Endothelial cell of umbilical vein (primary cell): ENCODE measurements around the gene SORCS3. TPM values are rescaled to one million over a fixed set of nuclear protein-coding genes. Genes with fewer than 3 reads are reported as not detected.

Experiments
- BruUV-seq: library from RNA; stranded (reverse); fragments of 400-500 nt; replicated peaks from 2 replicates; lab custom pipeline; 2021; lab: Mats Ljungman, UMichigan
- CTCF ChIA-PET: fragments of 300-600, 350-600 bp; sonication (Branson Sonifier 250); formaldehyde crosslinking; loops from one replicate; lab custom pipeline; 2021; ENCODE audit warnings: antibody characterized with exemption, inconsistent platforms; lab: Charles Lee
- POLR2A ChIA-PET: fragments of 300-600, 350-600 bp; sonication (Branson Sonifier 250); formaldehyde crosslinking; loops from one replicate; lab custom pipeline; 2021; ENCODE audit warnings: antibody characterized with exemption, inconsistent platforms; lab: Charles Lee
- DNase-seq: peaks from one replicate; pipeline ENCODE4 v3.0.0-alpha.2; 2011; ENCODE audit warnings: low read depth, low spot score
- FAIRE-seq: peaks from 2 replicates; lab custom pipeline; 2011; peaks lifted over from hg19 to GRCh38; lab: Jason Lieb, UNC
- H2AFZ ChIP-seq: 2 replicates; pipeline ENCODE4 v1.6.0; 2012; ENCODE audit warnings: low read depth, low read length, control low read depth, inconsistent platforms
- H3K27ac ChIP-seq: 2 replicates; pipeline ENCODE4 v1.5.1; 2011; ENCODE audit warnings: low read depth, mild to moderate bottlenecking, control low read depth, low read length, moderate library complexity; ENCODE audit not compliant: insufficient read depth
- H3K27me3 ChIP-seq, 2 experiments: 2 replicates each; pipeline versions ENCODE4 v1.6.0 to v1.6.1; 2011; ENCODE audit warnings: low read length in 2 of 2, mixed read lengths in 1 of 2; ENCODE audit not compliant: control insufficient read depth in 2 of 2, insufficient read depth in 2 of 2
- H3K36me3 ChIP-seq, 2 experiments: 2 replicates in 1 of 2; 3 replicates in 1 of 2; pipeline ENCODE4 v1.5.1; 2011; ENCODE audit warnings: low read length in 2 of 2, mild to moderate bottlenecking in 1 of 2, moderate library complexity in 1 of 2; ENCODE audit not compliant: control insufficient read depth in 2 of 2, insufficient read depth in 2 of 2; ENCODE audit errors: extremely low read depth in 1 of 2
- H3K4me1 ChIP-seq: 3 replicates; pipeline ENCODE4 v1.5.1; 2011; ENCODE audit warnings: mild to moderate bottlenecking, low read length; ENCODE audit not compliant: control insufficient read depth, insufficient read depth; ENCODE audit errors: extremely low read depth
- H3K4me2 ChIP-seq: 2 replicates; pipeline ENCODE4 v1.6.1; 2011; ENCODE audit warnings: low read length, control low read depth, mixed read lengths; ENCODE audit not compliant: insufficient read depth
- H3K4me3 ChIP-seq, 3 experiments: fragments of 200-600 bp in 1 of 3; sonication (generic), shearing (Covaris generic) in 1 of 3; replicated peaks in 1 of 3; 2 replicates each; pipeline ENCODE4 v1.5.1; 2011 to 2016; ENCODE audit warnings: control low read depth in 3 of 3, low read length in 3 of 3, mild to moderate bottlenecking in 2 of 3, inconsistent platforms in 1 of 3, low read depth in 1 of 3, moderate library complexity in 1 of 3; ENCODE audit not compliant: insufficient read depth in 1 of 3
- H3K79me2 ChIP-seq: 2 replicates; pipeline ENCODE4 v1.6.0; 2012; ENCODE audit warnings: low read length, inconsistent platforms; ENCODE audit not compliant: control insufficient read depth, insufficient read depth
- H3K9ac ChIP-seq: replicated peaks from 2 replicates; pipeline ENCODE3; 2011; ENCODE audit warnings: low read length, control low read depth; ENCODE audit not compliant: insufficient read depth; ENCODE audit errors: extremely low read depth
- H3K9me1 ChIP-seq: replicated peaks from 3 replicates; pipeline ENCODE4 v1.6.0; 2011; ENCODE audit warnings: mild to moderate bottlenecking, low read length; ENCODE audit not compliant: control insufficient read depth, insufficient read depth; ENCODE audit errors: extremely low read depth
- H3K9me3 ChIP-seq: replicated peaks from 2 replicates; pipeline ENCODE4 v1.5.1; 2012; ENCODE audit warnings: low read length, inconsistent platforms; ENCODE audit not compliant: control insufficient read depth, insufficient read depth
- H4K20me1 ChIP-seq: replicated peaks from 2 replicates; pipeline ENCODE3; 2011; ENCODE audit warnings: mild to moderate bottlenecking, low read length; ENCODE audit not compliant: control insufficient read depth, insufficient read depth; ENCODE audit errors: extremely low read depth
- EZH2 ChIP-seq: IDR thresholded peaks from 2 replicates; pipeline ENCODE4 v1.6.1; 2012; ENCODE audit warnings: borderline replicate concordance, low read depth, mild to moderate bottlenecking, moderate library complexity, low read length, inconsistent platforms; ENCODE audit not compliant: severe bottlenecking
- FOS ChIP-seq: IDR thresholded peaks from 2 replicates; pipeline ENCODE4 v1.6.1; 2011; ENCODE audit warnings: mild to moderate bottlenecking, low read length, moderate library complexity, borderline replicate concordance; ENCODE audit not compliant: insufficient read depth
- GATA2 ChIP-seq: IDR thresholded peaks from 2 replicates; pipeline ENCODE4 v1.7.0; 2011; ENCODE audit warnings: low read depth, mild to moderate bottlenecking, moderate library complexity, mixed read lengths, low read length; ENCODE audit not compliant: insufficient read length, insufficient read depth
- JUN ChIP-seq: IDR thresholded peaks from 2 replicates; pipeline ENCODE4 v1.6.1; 2011; ENCODE audit warnings: borderline replicate concordance, low read depth; ENCODE audit not compliant: insufficient read length, insufficient read depth
- MYC ChIP-seq: IDR thresholded peaks from one replicate; pipeline ENCODE4 v1.6.1; 2011; ENCODE audit warnings: mild to moderate bottlenecking, low read depth, low read length
- POLR2A ChIP-seq: IDR thresholded peaks from 2 replicates; pipeline ENCODE4 v1.6.1; 2012; ENCODE audit warnings: low read depth, mild to moderate bottlenecking, control low read depth, low read length
- POLR2AphosphoS5 ChIP-seq: IDR thresholded peaks from 2 replicates; pipeline ENCODE4 v1.6.1; 2012; ENCODE audit warnings: low read depth, mild to moderate bottlenecking, control low read depth, low read length, moderate library complexity; ENCODE audit not compliant: insufficient read depth
- dilution Hi-C: fragments of 300-500 bp; cut with MboI; formaldehyde crosslinking; loops from one replicate; pipeline ENCODE4 v1.15.0; 2019; ENCODE audit warnings: low sequenced_read_pairs; ENCODE audit not compliant: extremely low pct_ligation_motif_present
- intact Hi-C: fragments of 100-400 bp; cut with micrococcal nuclease; formaldehyde crosslinking; loops from one replicate; pipeline ENCODE4 v1.10.0; 2022
- polyA plus RNA-seq, 4 experiments: library from polyadenylated mRNA; depleted of rRNA in 3 of 4; stranded (reverse) in 3 of 4; unstranded in 1 of 4; fragments of >200 nt; gene quantifications; 2 replicates each; pipeline versions ENCODE4 v1.2.1 to v1.2.3, GENCODE V29; 2011 to 2012; ENCODE audit warnings: missing spikeins in 1 of 4
- total RNA-seq: library from RNA; stranded (reverse); gene quantifications from 2 replicates; pipeline ENCODE4 v1.2.3, GENCODE V29; 2021
- TF ChIP-seq, protein P1 (sequence below), 2 donors: IDR thresholded peaks; 1 replicate in 1 of 2; 2 replicates in 1 of 2; pipeline ENCODE4 v1.5.1; 2011; ENCODE audit warnings: low read length in 2 of 2, mild to moderate bottlenecking in 2 of 2, moderate library complexity in 2 of 2, control low read depth in 1 of 2, inconsistent platforms in 1 of 2, low read depth in 1 of 2; ENCODE audit not compliant: insufficient read depth in 1 of 2; ENCODE audit errors: extremely low read depth in 1 of 2
- TF ChIP-seq, protein P2 (sequence below): IDR thresholded peaks from 2 replicates; pipeline ENCODE4 v1.6.1; 2011; ENCODE audit not compliant: insufficient read depth, insufficient read length

The SORCS3 gene
- total and polyA plus RNA-seq, 2 donors (not counting 3 experiments of a cell fraction or from before 2014, with no cell fraction given) = not detected

DNA sequence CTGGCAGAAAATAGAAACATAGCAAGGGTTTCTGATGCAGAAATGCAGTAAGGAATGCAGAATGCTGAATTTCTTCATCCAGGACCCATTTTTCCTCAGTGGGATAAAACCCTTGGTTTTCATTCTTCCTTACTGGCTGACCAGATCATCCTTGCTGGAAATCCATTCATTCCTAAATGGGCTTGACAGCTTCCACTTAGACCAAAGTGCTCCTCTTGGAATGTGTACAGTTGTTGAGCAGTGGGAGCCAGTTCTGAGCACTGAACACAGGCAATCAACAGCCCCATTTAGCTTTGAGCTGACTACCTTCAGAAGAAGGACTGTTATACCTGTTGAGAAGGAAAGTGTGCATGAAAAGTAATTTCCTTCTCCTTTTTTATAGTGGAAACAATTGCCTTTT, 232.1 kb downstream of the SORCS3 start:
- intact Hi-C loops (no loop called here), dilution Hi-C loops (no loop called here)
- no TSS peak for BruUV-seq
- H3K4me1 ChIP-seq = no peaks in the 10 kb centered on the region
- no peak overlapping the region for H3K9ac ChIP-seq
- H4K20me1 ChIP-seq = no peaks in the 10 kb centered on the region
- no peaks in the 10 kb centered on the region for H3K27me3 ChIP-seq
- H2AFZ ChIP-seq = no peak overlapping the region
- no peaks in the 10 kb centered on the region for H3K36me3 ChIP-seq
- no peak overlapping the region for H3K4me3 ChIP-seq
- TF ChIP-seq MYC (no peak), JUN (no peak), EZH2 (no peak)
- ChIA-PET CTCF (no interaction called here), POLR2A (no interaction called here)
- no peak for FAIRE-seq
- DNase-seq = no peak
- H3K4me2 ChIP-seq = no peak overlapping the region
- no peak overlapping the region for H3K27ac ChIP-seq
- H3K79me2 ChIP-seq = no peaks in the 10 kb centered on the region
- no peaks in the 10 kb centered on the region for H3K9me1 ChIP-seq
- peaks cover 9% of the 10 kb centered on the region for H3K9me3 ChIP-seq

DNA sequence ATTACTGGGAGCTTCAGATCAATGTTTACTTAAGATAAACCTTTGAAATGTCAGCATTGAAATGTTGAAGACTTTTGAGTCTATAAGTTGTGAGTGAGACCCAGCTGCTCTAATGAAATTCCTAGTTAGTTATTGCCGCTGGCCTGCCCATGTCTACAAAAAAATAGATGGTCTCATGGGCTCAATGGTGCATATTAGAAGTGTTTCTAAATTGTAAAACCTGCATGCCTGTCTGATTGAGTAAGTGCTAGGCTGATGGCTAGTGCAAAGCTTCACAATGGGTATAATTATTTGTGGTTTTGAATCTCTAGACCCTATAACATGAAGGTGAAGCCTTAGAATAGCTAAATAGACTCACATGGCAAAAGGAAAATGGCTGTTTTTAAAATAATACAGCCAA, 234.5 kb downstream of the SORCS3 start:
- Histone ChIP-seq H3K27ac (no peak overlapping the region), H3K9me3 (peaks cover 9% of the 10 kb centered on the region), H4K20me1 (no peaks in the 10 kb centered on the region), H3K4me2 (no peak overlapping the region), H2AFZ (no peak overlapping the region), H3K9me1 (no peaks in the 10 kb centered on the region), H3K4me3 (no peak overlapping the region), H3K27me3 (no peaks in the 10 kb centered on the region), H3K79me2 (no peaks in the 10 kb centered on the region), H3K9ac (no peak overlapping the region), H3K36me3 (no peaks in the 10 kb centered on the region), H3K4me1 (no peaks in the 10 kb centered on the region)
- BruUV-seq = no TSS peak
- no peak for DNase-seq
- no peak for TF ChIP-seq FOS
- TF ChIP-seq JUN = no peak
- TF ChIP-seq, protein P1, sequence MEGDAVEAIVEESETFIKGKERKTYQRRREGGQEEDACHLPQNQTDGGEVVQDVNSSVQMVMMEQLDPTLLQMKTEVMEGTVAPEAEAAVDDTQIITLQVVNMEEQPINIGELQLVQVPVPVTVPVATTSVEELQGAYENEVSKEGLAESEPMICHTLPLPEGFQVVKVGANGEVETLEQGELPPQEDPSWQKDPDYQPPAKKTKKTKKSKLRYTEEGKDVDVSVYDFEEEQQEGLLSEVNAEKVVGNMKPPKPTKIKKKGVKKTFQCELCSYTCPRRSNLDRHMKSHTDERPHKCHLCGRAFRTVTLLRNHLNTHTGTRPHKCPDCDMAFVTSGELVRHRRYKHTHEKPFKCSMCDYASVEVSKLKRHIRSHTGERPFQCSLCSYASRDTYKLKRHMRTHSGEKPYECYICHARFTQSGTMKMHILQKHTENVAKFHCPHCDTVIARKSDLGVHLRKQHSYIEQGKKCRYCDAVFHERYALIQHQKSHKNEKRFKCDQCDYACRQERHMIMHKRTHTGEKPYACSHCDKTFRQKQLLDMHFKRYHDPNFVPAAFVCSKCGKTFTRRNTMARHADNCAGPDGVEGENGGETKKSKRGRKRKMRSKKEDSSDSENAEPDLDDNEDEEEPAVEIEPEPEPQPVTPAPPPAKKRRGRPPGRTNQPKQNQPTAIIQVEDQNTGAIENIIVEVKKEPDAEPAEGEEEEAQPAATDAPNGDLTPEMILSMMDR (IDR thresholded peaks at IDR 0.05; ENCODE audit: extremely low read depth in 1 of 2, insufficient read depth in 1 of 2, low read depth in 1 of 2, low read length in 2 of 2) = no peak
- no peak for TF ChIP-seq POLR2A
- no peak for TF ChIP-seq GATA2
- TF ChIP-seq POLR2AphosphoS5 = no peak
- TF ChIP-seq, protein P2, sequence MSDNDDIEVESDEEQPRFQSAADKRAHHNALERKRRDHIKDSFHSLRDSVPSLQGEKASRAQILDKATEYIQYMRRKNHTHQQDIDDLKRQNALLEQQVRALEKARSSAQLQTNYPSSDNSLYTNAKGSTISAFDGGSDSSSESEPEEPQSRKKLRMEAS = no peak
- TF ChIP-seq EZH2 = no peak
- TF ChIP-seq MYC = no peak
- intact Hi-C loops = no loop called here
- dilution Hi-C loops = no loop called here
- ChIA-PET CTCF (no interaction called here), POLR2A (no interaction called here)
- no peak for FAIRE-seq
